ENCODE results near the gene IYD.
"Not testable (repeated sequence)": the region's sequence is repeated elsewhere in the genome, so short reads cannot be mapped to it uniquely, and the experiment has no call there.

The IYD gene

DNA sequence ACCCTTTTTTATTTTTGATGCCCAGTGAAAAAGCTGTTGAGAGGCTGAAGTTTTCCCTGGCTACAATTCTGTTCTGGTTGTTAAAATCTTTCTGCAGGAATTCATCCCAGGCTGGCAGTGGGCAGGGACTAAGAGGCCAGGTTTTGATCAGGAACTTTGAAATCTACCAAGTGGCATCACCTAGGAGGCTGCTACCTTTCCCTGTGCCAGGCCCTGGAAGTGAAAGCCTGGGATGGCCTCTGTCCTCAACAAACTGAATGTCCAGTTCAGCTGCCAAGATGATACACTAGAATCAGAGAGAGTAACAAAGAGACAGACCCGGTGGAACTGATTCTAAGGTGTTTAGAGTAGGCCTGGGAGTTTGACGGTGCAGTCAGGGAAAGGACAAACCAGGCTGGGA, 596 bp downstream of the IYD start:
- TF ChIP-seq, protein P1, sequence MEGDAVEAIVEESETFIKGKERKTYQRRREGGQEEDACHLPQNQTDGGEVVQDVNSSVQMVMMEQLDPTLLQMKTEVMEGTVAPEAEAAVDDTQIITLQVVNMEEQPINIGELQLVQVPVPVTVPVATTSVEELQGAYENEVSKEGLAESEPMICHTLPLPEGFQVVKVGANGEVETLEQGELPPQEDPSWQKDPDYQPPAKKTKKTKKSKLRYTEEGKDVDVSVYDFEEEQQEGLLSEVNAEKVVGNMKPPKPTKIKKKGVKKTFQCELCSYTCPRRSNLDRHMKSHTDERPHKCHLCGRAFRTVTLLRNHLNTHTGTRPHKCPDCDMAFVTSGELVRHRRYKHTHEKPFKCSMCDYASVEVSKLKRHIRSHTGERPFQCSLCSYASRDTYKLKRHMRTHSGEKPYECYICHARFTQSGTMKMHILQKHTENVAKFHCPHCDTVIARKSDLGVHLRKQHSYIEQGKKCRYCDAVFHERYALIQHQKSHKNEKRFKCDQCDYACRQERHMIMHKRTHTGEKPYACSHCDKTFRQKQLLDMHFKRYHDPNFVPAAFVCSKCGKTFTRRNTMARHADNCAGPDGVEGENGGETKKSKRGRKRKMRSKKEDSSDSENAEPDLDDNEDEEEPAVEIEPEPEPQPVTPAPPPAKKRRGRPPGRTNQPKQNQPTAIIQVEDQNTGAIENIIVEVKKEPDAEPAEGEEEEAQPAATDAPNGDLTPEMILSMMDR (conservative IDR thresholded peaks at IDR 0.05), result no peak
- no peak overlapping the region for H3K27ac ChIP-seq

DNA sequence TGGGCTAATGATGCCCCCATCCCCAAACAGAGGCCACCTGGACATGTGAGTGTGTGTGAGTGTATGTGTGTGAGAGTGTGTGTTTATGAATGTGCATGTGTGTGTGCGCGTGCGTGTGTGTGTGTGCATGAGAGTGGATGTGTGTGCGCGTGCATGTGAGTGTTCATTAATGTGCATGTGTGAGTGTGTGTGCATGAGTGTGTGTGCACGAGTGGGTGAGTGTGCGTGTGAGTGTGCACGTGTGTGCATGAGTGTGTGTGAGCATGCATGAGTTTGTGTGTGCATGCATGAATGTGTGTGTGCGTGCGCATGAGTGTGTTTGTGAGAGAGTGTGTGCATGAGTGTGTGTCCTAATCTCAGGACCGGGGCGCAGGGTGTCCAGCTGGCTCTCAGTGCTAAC, 1.3 kb downstream of the IYD start:
- TF ChIP-seq, protein P1 (conservative IDR thresholded peaks at IDR 0.05), result no peak
- no peak overlapping the region for H3K27ac ChIP-seq

DNA sequence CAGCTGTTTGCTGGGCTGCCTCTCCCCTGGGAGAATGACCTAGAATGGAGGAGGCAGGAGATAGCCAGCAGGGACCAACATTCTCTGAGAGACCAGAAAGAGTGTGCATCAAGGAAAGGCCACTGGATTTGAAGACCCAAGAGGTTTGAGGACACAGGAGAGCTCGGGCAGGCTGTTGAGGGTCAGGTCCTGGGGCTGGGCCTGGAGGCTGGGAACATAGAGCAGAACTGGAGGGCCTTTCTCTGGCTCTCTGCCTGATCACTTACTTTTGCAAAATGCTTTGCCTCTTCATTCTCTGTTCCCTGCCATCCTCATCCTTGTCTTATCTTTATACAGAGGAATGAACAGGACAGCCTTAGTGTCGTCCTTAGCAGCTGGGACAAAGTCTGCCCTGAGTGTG, 2.5 kb downstream of the IYD start:
- TF ChIP-seq, protein P1 (conservative IDR thresholded peaks at IDR 0.05), result no peak
- no peak overlapping the region for H3K27ac ChIP-seq

DNA sequence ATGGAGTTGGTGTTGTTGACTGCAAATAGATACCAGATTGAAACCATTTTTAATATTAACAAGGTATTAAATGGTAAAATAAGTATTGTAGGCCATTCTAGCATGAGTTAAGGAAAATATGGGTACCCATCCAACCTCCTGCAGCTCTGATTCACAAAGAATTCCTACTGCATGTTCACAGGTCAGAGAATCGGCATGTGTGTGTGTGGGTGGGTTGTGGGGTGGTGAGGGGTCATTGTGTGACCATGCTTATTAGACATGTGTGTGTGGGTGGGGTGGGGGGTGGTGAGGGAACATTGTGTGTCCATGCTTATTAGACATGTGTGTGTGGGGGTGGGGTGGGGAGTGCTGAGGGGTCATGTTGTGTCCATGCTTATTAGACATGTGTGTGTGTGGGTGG, 3.2 kb downstream of the IYD start:
- no peak overlapping the region for H3K27ac ChIP-seq
- TF ChIP-seq, protein P1 (conservative IDR thresholded peaks at IDR 0.05), result no peak

DNA sequence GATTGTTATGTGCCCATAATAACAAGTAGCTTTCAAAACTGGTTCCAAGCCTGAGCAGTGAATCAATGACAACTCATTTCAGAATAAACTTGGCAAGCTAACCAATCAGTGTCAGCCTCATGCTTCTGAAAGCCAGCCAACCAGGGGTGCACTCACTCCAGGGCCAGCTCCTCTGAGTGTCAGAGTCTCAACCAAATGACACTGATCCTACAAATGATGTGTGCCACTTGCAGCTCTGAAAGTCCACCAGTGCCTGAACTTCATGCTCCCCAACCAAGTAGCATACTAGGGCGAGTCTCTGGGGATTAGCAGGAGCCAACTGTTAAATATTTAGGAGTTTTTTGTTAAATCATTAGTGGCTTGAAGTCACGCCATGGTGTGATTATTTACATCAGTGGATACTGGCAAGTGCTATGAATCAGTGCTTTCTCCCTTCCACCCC, 4.5 kb downstream of the IYD start:
- TF ChIP-seq, protein P1 (conservative IDR thresholded peaks at IDR 0.05), result no peak
- no peak overlapping the region for H3K27ac ChIP-seq

DNA sequence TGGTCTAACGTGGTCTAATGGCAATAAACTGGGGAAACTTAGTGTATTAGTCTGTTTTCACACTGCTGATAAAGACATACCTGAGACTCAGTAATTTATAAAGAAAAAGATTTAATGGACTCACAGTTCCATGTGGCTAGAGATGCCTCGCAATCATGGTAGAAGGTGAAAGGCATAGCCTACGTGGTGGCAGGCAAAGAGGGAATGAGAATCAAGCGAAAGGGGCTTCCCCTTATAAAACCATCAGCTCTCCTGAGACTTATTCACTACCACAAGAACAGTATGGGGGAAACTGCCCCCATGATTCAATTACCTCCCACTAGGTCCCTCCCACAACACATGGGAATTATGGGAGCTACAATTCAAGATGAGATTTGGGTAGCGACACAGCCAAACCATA, 5.5 kb downstream of the IYD start:
- not testable (repeated sequence) for H3K27ac ChIP-seq

DNA sequence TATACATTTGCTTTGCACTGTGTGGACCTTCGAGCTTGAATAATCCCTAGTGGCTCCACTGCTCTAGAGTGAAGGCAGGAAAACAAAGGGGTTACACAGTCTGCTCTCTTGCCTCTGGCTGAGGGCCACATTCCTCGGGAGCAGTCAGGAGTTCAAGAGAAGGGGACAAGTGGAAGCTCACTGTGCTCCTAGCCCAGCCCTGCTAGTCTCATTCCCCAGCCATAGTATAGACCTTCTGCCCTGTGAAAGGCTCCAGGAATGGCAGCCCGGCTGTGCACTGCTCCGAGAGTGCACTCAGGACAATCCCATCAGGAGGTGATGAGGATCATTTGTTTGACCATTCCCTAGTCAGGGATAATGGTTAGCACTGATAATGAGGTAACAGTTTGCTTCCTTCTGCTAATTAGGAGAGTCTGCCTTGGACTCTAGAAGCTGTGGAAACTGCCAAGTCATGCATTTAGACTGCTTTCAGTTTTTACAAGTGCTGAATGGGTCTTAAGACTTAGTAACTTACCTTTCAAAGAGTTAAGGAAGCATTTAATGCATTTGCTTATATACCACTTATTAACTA, 8.5 kb downstream of the IYD start:
- TF ChIP-seq, protein P1 (conservative IDR thresholded peaks at IDR 0.05), result no peak
- no peak overlapping the region for H3K27ac ChIP-seq

DNA sequence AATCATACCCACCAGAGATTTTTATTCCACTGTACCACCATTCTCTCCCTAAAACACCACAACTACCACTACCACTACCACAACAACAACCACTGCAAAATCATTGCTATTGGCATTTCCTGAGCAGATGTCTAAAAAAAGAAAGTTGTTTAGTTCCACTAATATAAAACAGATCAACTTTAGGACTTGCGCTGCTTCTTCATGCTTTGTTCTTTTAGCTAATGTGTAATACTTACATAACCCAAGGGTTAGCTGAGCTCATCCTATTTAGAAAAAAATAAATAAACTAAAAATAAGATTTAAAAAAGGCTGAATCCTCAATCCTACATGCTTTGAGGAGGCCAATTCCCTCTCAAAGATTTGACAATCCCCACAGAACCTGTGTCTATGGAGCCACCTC, 11.4 kb downstream of the IYD start:
- H3K27ac ChIP-seq, result no peak overlapping the region
- TF ChIP-seq, protein P1 (conservative IDR thresholded peaks at IDR 0.05), result no peak
